Adrenal gland (tissue), 12 donors: ENCODE results near the gene AGBL4. TPM values are rescaled to one million over a fixed set of nuclear protein-coding genes. Genes with fewer than 3 reads are reported as not detected.
A peak's percentile ranks its signal among the peaks of the same experiment; 100 is the strongest.

Experiments
- DNase-seq, 7 donors: peaks; one replicate each; pipeline ENCODE4 v3.0.0-alpha.2; 2019 to 2020
- H3K27ac ChIP-seq, 5 donors: fragments of 200-600 bp; sonication (generic) in 4 of 5; 1 replicate in 3 of 5; 2 replicates in 2 of 5; pipeline versions ENCODE4 v1.5.1 to v1.8.0; 2016 to 2020; ENCODE audit warnings: mild to moderate bottlenecking in 1 of 5
- H3K27me3 ChIP-seq: fragments of 200-600 bp; 2 replicates; pipeline ENCODE4 v1.8.0; 2021
- H3K36me3 ChIP-seq, 2 donors: fragments of 200-600 bp; replicated peaks in 1 of 2; 1 replicate in 1 of 2; 2 replicates in 1 of 2; pipeline versions ENCODE4 v1.5.1 to v1.8.0; 2018 to 2022
- H3K4me1 ChIP-seq, 2 donors: fragments of 200-600 bp; replicated peaks in 1 of 2; 1 replicate in 1 of 2; 2 replicates in 1 of 2; pipeline versions ENCODE4 v1.5.1 to v1.8.0; 2018 to 2021
- H3K4me3 ChIP-seq, 4 donors: fragments of 200-600 bp; sonication (generic) in 3 of 4; one replicate each; pipeline ENCODE4 v1.5.1; 2016 to 2018
- H3K9me3 ChIP-seq, 3 donors: fragments of 200-600 bp; sonication (generic) in 1 of 3; replicated peaks in 1 of 3; 1 replicate in 2 of 3; 2 replicates in 1 of 3; pipeline versions ENCODE4 v1.5.1 to v1.8.0; 2016 to 2021
- POLR2A ChIP-seq, 2 donors: fragments of 450-650 bp; IDR thresholded peaks; one replicate each; pipeline ENCODE4 v1.6.1; 2017; ENCODE audit warnings: antibody characterized with exemption in 2 of 2, mild to moderate bottlenecking in 2 of 2, moderate library complexity in 1 of 2
- WGBS, 4 donors: extraction: QIAGEN DNeasy Blood & Tissue Kit in 2 of 4; methylation state at CpG; one replicate each; pipeline versions ENCODE4 v1.1.5 to v1.1.7; 2013 to 2017; 5-methylcytosine and 5-hydroxymethylcytosine counted together
- intact Hi-C, 2 donors: fragments of 100-400 bp; cut with DNase I; formaldehyde crosslinking; loops; one replicate each; pipeline versions ENCODE4 v1.14.1 to v1.15.0; 2022 to 2023
- polyA plus RNA-seq, 3 donors: library from polyadenylated mRNA; stranded (reverse); fragments of 200-250 nt in 2 of 3; fragments of 350-450 nt in 1 of 3; fragmentation: Illumina TruSeq in 1 of 3; extraction: RNeasy Lipid Tissue Mini Kit (QIAGEN cat#74804) in 1 of 3; gene quantifications; one replicate each; pipeline ENCODE4 v1.2.3, GENCODE V29; 2013 to 2014
- total RNA-seq, 9 donors: library from RNA; depleted of rRNA in 4 of 9; stranded (reverse); fragments of >200 nt in 4 of 9; fragments of 120-200 nt in 1 of 9; fragmentation: NEBNext Ultra II Directional in 1 of 9; extraction: Animal tissue kit (Norgen Biotek cat#: 25700) in 1 of 9; gene quantifications; one replicate each; pipeline versions ENCODE4 v1.1.0 to v1.2.4, GENCODE V29; 2013 to 2023
- TF ChIP-seq, protein P1 (sequence below), 6 experiments: fragments of 450-650 bp in 4 of 6; fragments of 200-600 bp in 2 of 6; sonication (generic) in 1 of 6; IDR thresholded peaks; 1 replicate in 5 of 6; 2 replicates in 1 of 6; pipeline versions ENCODE4 v1.5.1 to v1.8.0; 2016 to 2021; ENCODE audit warnings: antibody characterized with exemption in 6 of 6, mild to moderate bottlenecking in 2 of 6, moderate library complexity in 1 of 6
- donor health status: healthy with polysubstance abuse.
- donor health status: Bipolar disorder and iron deficiency.
- donor health status: DM: yes; HTN: yes; CAD: no.
- donor health status: DM: no; HTN: no; CAD: no.
- donor health status: DM: no; HTN: no; CAD: no.
- donor health status: DM: yes; HTN: yes; CAD: no.

AGBL4 gene
- total and polyA plus RNA-seq, 12 donors, result 0.10 to 1.9 (median 0.80) TPM; not detected in 2

DNA sequence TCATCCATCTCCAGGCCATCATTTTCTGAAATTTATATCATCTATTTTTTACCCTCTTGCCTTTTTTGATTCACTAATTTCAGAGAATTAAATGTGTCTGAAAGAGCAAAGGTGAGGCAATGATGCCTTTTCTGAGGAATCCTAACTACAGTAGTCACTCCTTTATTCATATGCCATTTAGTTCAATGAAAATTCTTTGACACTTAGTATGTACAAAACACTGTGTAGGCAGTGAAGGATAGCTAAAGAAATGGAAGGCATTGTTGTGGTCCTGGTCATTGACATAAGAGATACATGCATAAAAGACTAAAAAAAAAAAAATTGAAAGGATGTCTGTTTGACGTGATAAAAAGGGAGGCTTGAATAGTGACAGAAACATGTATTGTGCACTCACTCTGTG is 1075.2 kb downstream of the AGBL4 start:
- no peak for DNase-seq
- Histone ChIP-seq H3K4me1 (no peaks in the 10 kb centered on the region), H3K36me3 (no peaks in the 10 kb centered on the region), H3K27ac (no peak overlapping the region), H3K27me3 (no peaks in the 10 kb centered on the region), H3K4me3 (no peak overlapping the region), H3K9me3 (no peaks in the 10 kb centered on the region)
- intact Hi-C loops, result no loop called here
- WGBS, 4 donors, result 68 to 83% (median 75%) methylated on average over 1 of the region's 1 CpG
- TF ChIP-seq, protein P1, sequence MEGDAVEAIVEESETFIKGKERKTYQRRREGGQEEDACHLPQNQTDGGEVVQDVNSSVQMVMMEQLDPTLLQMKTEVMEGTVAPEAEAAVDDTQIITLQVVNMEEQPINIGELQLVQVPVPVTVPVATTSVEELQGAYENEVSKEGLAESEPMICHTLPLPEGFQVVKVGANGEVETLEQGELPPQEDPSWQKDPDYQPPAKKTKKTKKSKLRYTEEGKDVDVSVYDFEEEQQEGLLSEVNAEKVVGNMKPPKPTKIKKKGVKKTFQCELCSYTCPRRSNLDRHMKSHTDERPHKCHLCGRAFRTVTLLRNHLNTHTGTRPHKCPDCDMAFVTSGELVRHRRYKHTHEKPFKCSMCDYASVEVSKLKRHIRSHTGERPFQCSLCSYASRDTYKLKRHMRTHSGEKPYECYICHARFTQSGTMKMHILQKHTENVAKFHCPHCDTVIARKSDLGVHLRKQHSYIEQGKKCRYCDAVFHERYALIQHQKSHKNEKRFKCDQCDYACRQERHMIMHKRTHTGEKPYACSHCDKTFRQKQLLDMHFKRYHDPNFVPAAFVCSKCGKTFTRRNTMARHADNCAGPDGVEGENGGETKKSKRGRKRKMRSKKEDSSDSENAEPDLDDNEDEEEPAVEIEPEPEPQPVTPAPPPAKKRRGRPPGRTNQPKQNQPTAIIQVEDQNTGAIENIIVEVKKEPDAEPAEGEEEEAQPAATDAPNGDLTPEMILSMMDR (IDR thresholded peaks at IDR 0.05), result no peak
- TF ChIP-seq POLR2A (IDR thresholded peaks at IDR 0.05), result no peak

DNA sequence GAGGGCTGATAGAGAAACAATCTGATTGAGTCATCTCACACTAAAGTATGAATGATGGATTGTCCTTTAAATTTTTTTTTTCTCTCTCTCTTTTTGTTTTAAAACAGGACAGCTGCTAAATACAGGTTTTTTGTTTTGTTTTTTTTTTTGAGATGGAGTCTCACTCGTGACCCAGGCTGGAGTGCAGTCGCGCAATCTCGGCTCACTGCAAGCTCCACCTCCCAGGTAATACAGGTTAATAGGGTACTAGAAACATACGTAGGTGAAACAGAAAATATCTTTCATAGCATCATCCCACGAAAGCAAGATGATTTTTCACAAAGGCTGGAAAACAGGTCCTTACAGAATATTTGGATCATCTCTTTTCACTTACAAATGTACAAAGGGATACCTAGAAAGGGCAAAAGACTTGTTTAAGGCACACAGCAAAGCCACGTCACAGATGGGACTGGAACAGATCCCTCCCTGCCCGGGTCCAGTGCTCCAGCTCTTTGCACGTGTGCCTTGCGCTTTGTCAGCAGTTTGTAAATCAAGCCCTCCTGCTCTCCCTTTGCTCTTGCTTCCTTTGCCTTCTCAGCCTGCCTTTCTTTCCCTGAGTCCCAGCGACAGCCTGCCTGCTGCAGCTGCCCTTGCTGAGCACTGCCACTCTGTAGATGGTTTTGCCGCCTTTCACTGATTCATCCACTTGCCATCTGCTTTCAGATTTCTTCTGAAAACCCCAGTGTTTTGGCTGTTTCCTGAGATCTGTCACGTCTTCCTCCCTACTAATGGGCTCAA is 1075.8 kb downstream of the AGBL4 start:
- peak in 1 of 7 donors; percentile 56 for DNase-seq
- intact Hi-C loops, result no loop called here
- 50 to 55% (median 52%) methylated on average over 13 of the region's 13 CpGs for WGBS, 4 donors
- no peaks in the 10 kb centered on the region for H3K4me1 ChIP-seq
- no peaks in the 10 kb centered on the region for H3K36me3 ChIP-seq
- H3K27me3 ChIP-seq, result no peaks in the 10 kb centered on the region
- TF ChIP-seq, protein P1 (IDR thresholded peaks at IDR 0.05), result no peak
- no peak for TF ChIP-seq POLR2A (IDR thresholded peaks at IDR 0.05)
- no peak overlapping the region for H3K27ac ChIP-seq
- no peaks in the 10 kb centered on the region for H3K9me3 ChIP-seq
- H3K4me3 ChIP-seq, result no peak overlapping the region

DNA sequence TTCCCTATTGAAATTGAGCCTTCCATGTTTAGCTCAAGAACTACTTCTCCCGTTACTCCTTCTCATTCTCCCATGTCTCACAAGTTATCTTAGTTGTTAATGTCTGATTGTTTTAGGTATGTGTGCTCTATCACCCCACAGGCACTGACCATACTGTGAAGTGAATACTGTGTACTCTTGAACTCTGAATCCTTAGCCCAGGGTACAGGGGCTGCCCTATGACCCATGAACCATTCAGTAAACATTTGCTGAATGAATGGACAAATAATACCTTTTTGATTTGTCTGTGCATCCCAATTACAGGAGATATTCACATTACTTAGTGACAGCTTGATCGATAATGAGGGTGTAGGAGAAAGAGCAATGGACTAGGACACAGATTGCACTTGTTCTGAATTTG is 1077.7 kb downstream of the AGBL4 start:
- Histone ChIP-seq H3K9me3 (no peaks in the 10 kb centered on the region), H3K4me3 (no peak overlapping the region), H3K36me3 (no peaks in the 10 kb centered on the region), H3K4me1 (no peaks in the 10 kb centered on the region), H3K27ac (no peak overlapping the region), H3K27me3 (no peaks in the 10 kb centered on the region)
- TF ChIP-seq, protein P1 (IDR thresholded peaks at IDR 0.05), result no peak
- TF ChIP-seq POLR2A (IDR thresholded peaks at IDR 0.05), result no peak
- DNase-seq, result no peak
- intact Hi-C loops, result no loop called here
- WGBS, 4 donors, result 83 to 97% (median 88%) methylated on average over 2 of the region's 2 CpGs

DNA sequence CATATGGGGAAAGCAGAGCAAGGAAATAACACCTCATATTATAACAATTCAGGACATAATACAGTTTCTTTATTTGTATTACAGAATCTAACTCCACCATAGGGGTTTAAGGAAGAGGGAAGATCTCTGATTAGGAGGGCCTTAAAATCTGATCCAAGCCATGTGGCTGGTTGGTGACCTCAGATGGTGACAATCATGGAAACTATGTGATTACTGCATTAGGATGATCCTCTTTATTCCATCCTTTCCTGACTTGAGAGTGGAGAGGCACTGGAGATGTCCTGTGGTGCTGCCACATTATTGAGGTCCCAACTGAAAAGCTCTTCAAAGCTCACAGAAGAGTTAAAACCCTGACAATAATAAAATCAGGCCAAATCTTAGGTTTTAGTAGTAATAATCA is 1078.9 kb downstream of the AGBL4 start:
- Histone ChIP-seq H3K27me3 (no peaks in the 10 kb centered on the region), H3K9me3 (no peaks in the 10 kb centered on the region), H3K4me3 (no peak overlapping the region), H3K4me1 (no peaks in the 10 kb centered on the region), H3K36me3 (no peaks in the 10 kb centered on the region), H3K27ac (no peak overlapping the region)
- intact Hi-C loops, result no loop called here
- TF ChIP-seq, protein P1 (IDR thresholded peaks at IDR 0.05), result no peak
- no peak for TF ChIP-seq POLR2A (IDR thresholded peaks at IDR 0.05)
- no peak for DNase-seq
